WTC11 (cell line): Measurements from ENCODE around the gene SGK2. TPM values are rescaled to one million over a fixed set of nuclear protein-coding genes. Genes with fewer than 3 reads are reported as not detected.

Experiments
- ATAC-seq: fragments of 200-7000 bp; cut with Tn5 transposase; 2 replicates; pipeline ENCODE4 v1.10.0; 2021; ENCODE audit warnings: mild to moderate bottlenecking, moderate library complexity
- CTCF ChIA-PET: fragments of 300-600 bp; sonication (Branson Sonifier 250); formaldehyde crosslinking; loops from one replicate; lab custom pipeline; 2021; ENCODE audit warnings: antibody characterized with exemption; lab: Charles Lee
- POLR2A ChIA-PET: fragments of 350-600 bp; sonication (Branson Sonifier 250); formaldehyde crosslinking; loops from one replicate; lab custom pipeline; 2021; ENCODE audit warnings: antibody characterized with exemption; lab: Charles Lee
- DNase-seq: peaks from one replicate; pipeline ENCODE4 v3.0.0; 2021; ENCODE audit warnings: low spot score
- H3K27ac Mint-ChIP-seq: 2 replicates; pipeline ENCODE4 v1.8.0; 2021; ENCODE audit warnings: mixed read lengths
- H3K27me3 Mint-ChIP-seq: 2 replicates; pipeline ENCODE4 v1.8.0; 2021; ENCODE audit warnings: low read depth, mild to moderate bottlenecking, moderate library complexity, mixed read lengths
- H3K36me3 Mint-ChIP-seq: 2 replicates; pipeline ENCODE4 v1.8.0; 2021; ENCODE audit warnings: mixed read lengths
- H3K4me1 Mint-ChIP-seq: 2 replicates; pipeline ENCODE4 v1.8.0; 2022; ENCODE audit warnings: mixed read lengths
- H3K4me3 Mint-ChIP-seq: 2 replicates; pipeline ENCODE4 v1.8.0; 2021; ENCODE audit warnings: mild to moderate bottlenecking, moderate library complexity, mixed read lengths
- H3K9me3 Mint-ChIP-seq: 2 replicates; pipeline ENCODE4 v1.8.0; 2021; ENCODE audit warnings: mixed read lengths
- CREB1 ChIP-seq: sonication (generic); formaldehyde crosslinking; IDR thresholded peaks from 2 replicates; pipeline ENCODE4 v1.8.0; 2023; ENCODE audit warnings: mild to moderate bottlenecking, missing genetic modification reagents
- CREM ChIP-seq: sonication (generic); formaldehyde crosslinking; IDR thresholded peaks from 2 replicates; pipeline ENCODE4 v1.8.1; 2022; ENCODE audit warnings: mild to moderate bottlenecking, missing genetic modification reagents, moderate library complexity
- EMX1 ChIP-seq: fragments of 250-450 bp; sonication (Bioruptor Pico); IDR thresholded peaks from 2 replicates; pipeline ENCODE4 v1.8.0; 2021; ENCODE audit warnings: mild to moderate bottlenecking
- ERG ChIP-seq: fragments of 250-450 bp; sonication (Bioruptor Pico); IDR thresholded peaks from 2 replicates; pipeline ENCODE4 v1.8.0; 2021; ENCODE audit warnings: mild to moderate bottlenecking
- JUN ChIP-seq: sonication (generic); formaldehyde crosslinking; IDR thresholded peaks from 2 replicates; pipeline ENCODE4 v1.8.0; 2023; ENCODE audit warnings: mild to moderate bottlenecking, missing genetic modification reagents
- KAT7 ChIP-seq: sonication (generic); formaldehyde crosslinking; IDR thresholded peaks from 2 replicates; pipeline ENCODE4 v1.8.1; 2023; ENCODE audit warnings: missing genetic modification reagents, mild to moderate bottlenecking, borderline replicate concordance
- NFATC4 ChIP-seq: fragments of 250-450 bp; sonication (Bioruptor Pico); IDR thresholded peaks from 2 replicates; pipeline ENCODE4 v1.9.0; 2021; ENCODE audit warnings: mild to moderate bottlenecking
- NFYB ChIP-seq: sonication (generic); formaldehyde crosslinking; conservative IDR thresholded peaks from 2 replicates; pipeline ENCODE4 v1.8.0; 2022; ENCODE audit warnings: low read depth, missing genetic modification reagents
- NR1H2 ChIP-seq: sonication (generic); formaldehyde crosslinking; IDR thresholded peaks from 2 replicates; pipeline ENCODE4 v1.9.0; 2021; ENCODE audit warnings: mild to moderate bottlenecking, moderate library complexity, missing genetic modification reagents
- PREB ChIP-seq: sonication (generic); formaldehyde crosslinking; IDR thresholded peaks from 2 replicates; pipeline ENCODE4 v1.8.1; 2022; ENCODE audit warnings: mild to moderate bottlenecking, missing genetic modification reagents, moderate library complexity, borderline replicate concordance
- RORB ChIP-seq: fragments of 250-450 bp; sonication (Bioruptor Pico); IDR thresholded peaks from 2 replicates; pipeline ENCODE4 v1.9.0; 2021; ENCODE audit warnings: mild to moderate bottlenecking
- TEAD1 ChIP-seq: sonication (generic); formaldehyde crosslinking; IDR thresholded peaks from 2 replicates; pipeline ENCODE4 v1.8.0; 2022; ENCODE audit warnings: mild to moderate bottlenecking, missing genetic modification reagents
- TEAD4 ChIP-seq: sonication (generic); formaldehyde crosslinking; IDR thresholded peaks from 2 replicates; pipeline ENCODE4 v1.8.0; 2022; ENCODE audit warnings: mild to moderate bottlenecking, missing genetic modification reagents
- USF2 ChIP-seq: sonication (generic); formaldehyde crosslinking; IDR thresholded peaks from 2 replicates; pipeline ENCODE4 v1.8.1; 2023; ENCODE audit warnings: mild to moderate bottlenecking, missing genetic modification reagents, moderate library complexity
- ZBTB43 ChIP-seq: sonication (generic); formaldehyde crosslinking; IDR thresholded peaks from 2 replicates; pipeline ENCODE4 v1.8.1; 2023; ENCODE audit warnings: mild to moderate bottlenecking, missing genetic modification reagents
- ZNF263 ChIP-seq: sonication (generic); formaldehyde crosslinking; IDR thresholded peaks from 2 replicates; pipeline ENCODE4 v1.8.1; 2022; ENCODE audit warnings: low read depth, mild to moderate bottlenecking, moderate library complexity, missing genetic modification reagents
- ZNF671 ChIP-seq: fragments of 250-450 bp; sonication (Bioruptor Pico); IDR thresholded peaks from 2 replicates; pipeline ENCODE4 v1.8.0; 2021; ENCODE audit warnings: mild to moderate bottlenecking
- total RNA-seq: library from RNA; stranded (reverse); gene quantifications from 3 replicates; pipeline ENCODE4 v1.2.3, GENCODE V29; 2021
- TF ChIP-seq, protein P1 (sequence below): sonication (generic); formaldehyde crosslinking; IDR thresholded peaks from 2 replicates; pipeline ENCODE4 v1.8.1; 2022; ENCODE audit warnings: mild to moderate bottlenecking, moderate library complexity, missing genetic modification reagents
- TF ChIP-seq, protein P2 (sequence below): fragments of 250-450 bp; sonication (Bioruptor Pico); IDR thresholded peaks from 2 replicates; pipeline ENCODE4 v2.1.2; 2022; ENCODE audit warnings: mild to moderate bottlenecking, moderate library complexity
- TF ChIP-seq, protein P3 (sequence below): sonication (generic); formaldehyde crosslinking; IDR thresholded peaks from 2 replicates; pipeline ENCODE4 v1.8.1; 2023; ENCODE audit warnings: mild to moderate bottlenecking, missing genetic modification reagents
- TF ChIP-seq, protein P4 (sequence below): sonication (generic); formaldehyde crosslinking; IDR thresholded peaks from 2 replicates; pipeline ENCODE4 v1.8.1; 2022; ENCODE audit warnings: missing genetic modification reagents, borderline replicate concordance
- TF ChIP-seq, protein P5 (sequence below): sonication (generic); formaldehyde crosslinking; conservative IDR thresholded peaks from 2 replicates; pipeline ENCODE4 v1.8.1; 2023; ENCODE audit warnings: mild to moderate bottlenecking, low read depth, missing genetic modification reagents, moderate library complexity

The SGK2 gene
- total RNA-seq, 1 experiment from 2014 or later = 0.74 TPM

DNA sequence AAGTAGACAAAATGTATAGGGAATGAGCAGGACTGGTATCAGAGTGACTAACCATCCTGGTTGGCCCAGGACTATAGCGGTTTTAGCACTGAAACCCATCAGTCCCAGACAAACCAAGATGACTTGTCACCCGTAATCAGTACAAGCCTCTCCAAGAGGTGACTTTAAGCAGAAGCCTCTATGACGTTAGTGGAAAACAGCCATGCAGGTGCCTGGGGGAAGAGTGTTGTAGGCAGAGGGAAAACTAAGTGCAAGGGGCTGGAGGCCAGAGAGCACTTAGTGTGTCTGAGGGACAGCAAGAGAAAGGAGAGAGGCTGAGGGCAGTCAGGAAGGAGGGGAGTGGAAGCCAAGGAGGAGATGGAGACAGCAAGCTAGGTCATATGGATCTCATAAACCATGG is 2.1 kb downstream of the SGK2 start:
- DNase-seq (no peak), ATAC-seq (no peak)
- no peak overlapping the region for H3K27ac Mint-ChIP-seq
- H3K9me3 Mint-ChIP-seq = no peaks in the 10 kb centered on the region
- H3K27me3 Mint-ChIP-seq = no peaks in the 10 kb centered on the region
- peaks cover 3% of the 10 kb centered on the region for H3K4me1 Mint-ChIP-seq
- H3K4me3 Mint-ChIP-seq = no peak overlapping the region
- no peak for TF ChIP-seq NR1H2 (CRISPR knock-in tag)
- TF ChIP-seq USF2 (CRISPR knock-in tag) = no peak
- no peak for TF ChIP-seq EMX1 (CRISPR knock-in tag)
- no peak for TF ChIP-seq PREB
- no peak for TF ChIP-seq NFYB
- TF ChIP-seq CREM (CRISPR knock-in tag) = no peak
- no peak for TF ChIP-seq ZNF671 (CRISPR knock-in tag)
- TF ChIP-seq TEAD4 = no peak
- no peak for TF ChIP-seq RORB (CRISPR knock-in tag)
- no peak for TF ChIP-seq ERG (CRISPR knock-in tag)
- ChIA-PET POLR2A (no interaction called here), CTCF (interaction anchor here (0.7 kb wide), 1 partner anchor 219 kb away, joined by 6 read pairs; no protein-coding TSS in a partner anchor)
- no peaks in the 10 kb centered on the region for H3K36me3 Mint-ChIP-seq

DNA sequence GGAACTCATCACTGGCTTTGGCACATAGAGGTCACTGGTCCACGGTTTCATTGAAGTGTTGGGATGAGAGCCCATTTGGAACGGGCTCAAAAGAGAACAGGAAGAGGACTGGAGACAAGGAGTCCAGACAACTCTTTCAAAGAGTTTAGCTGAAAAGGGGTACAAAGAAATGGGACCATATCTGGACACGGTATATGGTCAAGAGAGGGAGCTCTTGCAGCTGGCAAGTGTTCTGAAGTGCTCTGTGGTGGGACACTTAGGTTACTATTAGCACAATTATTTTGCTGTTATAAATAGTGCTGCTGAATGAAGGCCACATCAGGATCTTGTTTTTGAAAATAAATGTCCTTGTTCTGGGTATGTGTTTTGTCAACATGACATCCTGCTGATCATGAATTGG is 4.6 kb downstream of the SGK2 start:
- Mint-ChIP-seq H3K9me3 (no peaks in the 10 kb centered on the region), H3K4me3 (no peak overlapping the region), H3K36me3 (no peaks in the 10 kb centered on the region), H3K27me3 (no peaks in the 10 kb centered on the region), H3K4me1 (no peaks in the 10 kb centered on the region)
- DNase-seq (no peak), ATAC-seq (no peak)
- ChIA-PET CTCF (interaction anchor here (0.6 kb wide), 1 partner anchor 503 kb away, joined by 3 read pairs; no protein-coding TSS in a partner anchor), POLR2A (no interaction called here)
- no peak for TF ChIP-seq CREB1 (CRISPR knock-in tag)
- no peak for TF ChIP-seq JUN (CRISPR knock-in tag)
- TF ChIP-seq, protein P1, sequence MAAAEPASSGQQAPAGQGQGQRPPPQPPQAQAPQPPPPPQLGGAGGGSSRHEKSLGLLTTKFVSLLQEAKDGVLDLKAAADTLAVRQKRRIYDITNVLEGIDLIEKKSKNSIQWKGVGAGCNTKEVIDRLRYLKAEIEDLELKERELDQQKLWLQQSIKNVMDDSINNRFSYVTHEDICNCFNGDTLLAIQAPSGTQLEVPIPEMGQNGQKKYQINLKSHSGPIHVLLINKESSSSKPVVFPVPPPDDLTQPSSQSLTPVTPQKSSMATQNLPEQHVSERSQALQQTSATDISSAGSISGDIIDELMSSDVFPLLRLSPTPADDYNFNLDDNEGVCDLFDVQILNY (CRISPR knock-in tag) = no peak
- TF ChIP-seq TEAD1 = no peak
- TF ChIP-seq ZNF263 (CRISPR knock-in tag) = no peak
- TF ChIP-seq, protein P2, sequence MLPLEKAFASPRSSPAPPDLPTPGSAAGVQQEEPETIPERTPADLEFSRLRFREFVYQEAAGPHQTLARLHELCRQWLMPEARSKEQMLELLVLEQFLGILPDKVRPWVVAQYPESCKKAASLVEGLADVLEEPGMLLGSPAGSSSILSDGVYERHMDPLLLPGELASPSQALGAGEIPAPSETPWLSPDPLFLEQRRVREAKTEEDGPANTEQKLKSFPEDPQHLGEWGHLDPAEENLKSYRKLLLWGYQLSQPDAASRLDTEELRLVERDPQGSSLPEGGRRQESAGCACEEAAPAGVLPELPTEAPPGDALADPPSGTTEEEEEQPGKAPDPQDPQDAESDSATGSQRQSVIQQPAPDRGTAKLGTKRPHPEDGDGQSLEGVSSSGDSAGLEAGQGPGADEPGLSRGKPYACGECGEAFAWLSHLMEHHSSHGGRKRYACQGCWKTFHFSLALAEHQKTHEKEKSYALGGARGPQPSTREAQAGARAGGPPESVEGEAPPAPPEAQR (CRISPR knock-in tag) = no peak
- no peak for TF ChIP-seq NFATC4 (CRISPR knock-in tag)
- TF ChIP-seq, protein P3, sequence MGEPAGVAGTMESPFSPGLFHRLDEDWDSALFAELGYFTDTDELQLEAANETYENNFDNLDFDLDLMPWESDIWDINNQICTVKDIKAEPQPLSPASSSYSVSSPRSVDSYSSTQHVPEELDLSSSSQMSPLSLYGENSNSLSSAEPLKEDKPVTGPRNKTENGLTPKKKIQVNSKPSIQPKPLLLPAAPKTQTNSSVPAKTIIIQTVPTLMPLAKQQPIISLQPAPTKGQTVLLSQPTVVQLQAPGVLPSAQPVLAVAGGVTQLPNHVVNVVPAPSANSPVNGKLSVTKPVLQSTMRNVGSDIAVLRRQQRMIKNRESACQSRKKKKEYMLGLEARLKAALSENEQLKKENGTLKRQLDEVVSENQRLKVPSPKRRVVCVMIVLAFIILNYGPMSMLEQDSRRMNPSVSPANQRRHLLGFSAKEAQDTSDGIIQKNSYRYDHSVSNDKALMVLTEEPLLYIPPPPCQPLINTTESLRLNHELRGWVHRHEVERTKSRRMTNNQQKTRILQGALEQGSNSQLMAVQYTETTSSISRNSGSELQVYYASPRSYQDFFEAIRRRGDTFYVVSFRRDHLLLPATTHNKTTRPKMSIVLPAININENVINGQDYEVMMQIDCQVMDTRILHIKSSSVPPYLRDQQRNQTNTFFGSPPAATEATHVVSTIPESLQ = no peak
- no peak for TF ChIP-seq ZBTB43 (CRISPR knock-in tag)
- no peak for TF ChIP-seq KAT7
- TF ChIP-seq, protein P4, sequence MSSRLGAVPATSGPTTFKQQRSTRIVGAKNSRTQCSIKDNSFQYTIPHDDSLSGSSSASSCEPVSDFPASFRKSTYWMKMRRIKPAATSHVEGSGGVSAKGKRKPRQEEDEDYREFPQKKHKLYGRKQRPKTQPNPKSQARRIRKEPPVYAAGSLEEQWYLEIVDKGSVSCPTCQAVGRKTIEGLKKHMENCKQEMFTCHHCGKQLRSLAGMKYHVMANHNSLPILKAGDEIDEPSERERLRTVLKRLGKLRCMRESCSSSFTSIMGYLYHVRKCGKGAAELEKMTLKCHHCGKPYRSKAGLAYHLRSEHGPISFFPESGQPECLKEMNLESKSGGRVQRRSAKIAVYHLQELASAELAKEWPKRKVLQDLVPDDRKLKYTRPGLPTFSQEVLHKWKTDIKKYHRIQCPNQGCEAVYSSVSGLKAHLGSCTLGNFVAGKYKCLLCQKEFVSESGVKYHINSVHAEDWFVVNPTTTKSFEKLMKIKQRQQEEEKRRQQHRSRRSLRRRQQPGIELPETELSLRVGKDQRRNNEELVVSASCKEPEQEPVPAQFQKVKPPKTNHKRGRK (CRISPR knock-in tag) = no peak
- TF ChIP-seq, protein P5, sequence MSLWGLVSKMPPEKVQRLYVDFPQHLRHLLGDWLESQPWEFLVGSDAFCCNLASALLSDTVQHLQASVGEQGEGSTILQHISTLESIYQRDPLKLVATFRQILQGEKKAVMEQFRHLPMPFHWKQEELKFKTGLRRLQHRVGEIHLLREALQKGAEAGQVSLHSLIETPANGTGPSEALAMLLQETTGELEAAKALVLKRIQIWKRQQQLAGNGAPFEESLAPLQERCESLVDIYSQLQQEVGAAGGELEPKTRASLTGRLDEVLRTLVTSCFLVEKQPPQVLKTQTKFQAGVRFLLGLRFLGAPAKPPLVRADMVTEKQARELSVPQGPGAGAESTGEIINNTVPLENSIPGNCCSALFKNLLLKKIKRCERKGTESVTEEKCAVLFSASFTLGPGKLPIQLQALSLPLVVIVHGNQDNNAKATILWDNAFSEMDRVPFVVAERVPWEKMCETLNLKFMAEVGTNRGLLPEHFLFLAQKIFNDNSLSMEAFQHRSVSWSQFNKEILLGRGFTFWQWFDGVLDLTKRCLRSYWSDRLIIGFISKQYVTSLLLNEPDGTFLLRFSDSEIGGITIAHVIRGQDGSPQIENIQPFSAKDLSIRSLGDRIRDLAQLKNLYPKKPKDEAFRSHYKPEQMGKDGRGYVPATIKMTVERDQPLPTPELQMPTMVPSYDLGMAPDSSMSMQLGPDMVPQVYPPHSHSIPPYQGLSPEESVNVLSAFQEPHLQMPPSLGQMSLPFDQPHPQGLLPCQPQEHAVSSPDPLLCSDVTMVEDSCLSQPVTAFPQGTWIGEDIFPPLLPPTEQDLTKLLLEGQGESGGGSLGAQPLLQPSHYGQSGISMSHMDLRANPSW (CRISPR knock-in tag) = no peak
- TF ChIP-seq, all 79 proteins: peak for 0
- H3K27ac Mint-ChIP-seq = no peak overlapping the region
